Natural killer cell (primary cell): ENCODE data around the gene BTBD2. TPM values are rescaled to one million over a fixed set of nuclear protein-coding genes. Genes with fewer than 3 reads are reported as not detected.

ENCODE experiments used
- ATAC-seq, 3 donors: fragments of 150-1000 bp in 2 of 3; fragments of 200-7000 bp in 1 of 3; cut with Tn5 transposase; 1 replicate in 1 of 3; 2 replicates in 2 of 3; pipeline ENCODE4 v1.10.0; 2021; ENCODE audit warnings: mild to moderate bottlenecking in 2 of 3, moderate library complexity in 2 of 3
- DNase-seq, 2 donors: peaks; one replicate each; pipeline versions ENCODE4 v3.0.0 to v3.0.0-alpha.2; 2013 to 2021; ENCODE audit warnings: mixed read lengths in 1 of 2
- H3K27ac ChIP-seq: one replicate; pipeline ENCODE4 v1.5.1; 2013; ENCODE audit warnings: mild to moderate bottlenecking, low read length
- H3K27me3 ChIP-seq: one replicate; pipeline ENCODE4 v1.6.1; 2013; ENCODE audit warnings: low read length; ENCODE audit not compliant: control insufficient read depth, insufficient read depth
- H3K36me3 ChIP-seq: one replicate; pipeline ENCODE4 v1.6.1; 2013; ENCODE audit warnings: low read length; ENCODE audit not compliant: control insufficient read depth, insufficient read depth
- H3K4me1 ChIP-seq: one replicate; pipeline ENCODE4 v1.6.1; 2013; ENCODE audit warnings: low read length; ENCODE audit not compliant: control insufficient read depth, insufficient read depth
- H3K4me3 ChIP-seq: one replicate; pipeline ENCODE4 v1.5.1; 2013; ENCODE audit warnings: low read length
- H3K9me3 ChIP-seq: one replicate; pipeline ENCODE4 v1.6.1; 2013; ENCODE audit warnings: low read length; ENCODE audit not compliant: control insufficient read depth, insufficient read depth
- H3K27ac Mint-ChIP-seq, 2 donors: one replicate each; pipeline ENCODE4 v1.8.0; 2022; ENCODE audit warnings: mild to moderate bottlenecking in 2 of 2, mixed read lengths in 2 of 2, moderate library complexity in 1 of 2
- H3K27me3 Mint-ChIP-seq, 2 donors: one replicate each; pipeline ENCODE4 v1.8.0; 2022; ENCODE audit warnings: low read depth in 2 of 2, mixed read lengths in 2 of 2
- H3K36me3 Mint-ChIP-seq: one replicate; pipeline ENCODE4 v1.8.0; 2022; ENCODE audit warnings: mixed read lengths
- H3K4me1 Mint-ChIP-seq, 2 donors: one replicate each; pipeline ENCODE4 v1.8.0; 2022; ENCODE audit warnings: mixed read lengths in 2 of 2
- H3K4me3 Mint-ChIP-seq: one replicate; pipeline ENCODE4 v1.8.0; 2022; ENCODE audit warnings: mild to moderate bottlenecking, moderate library complexity, mixed read lengths
- H3K9me3 Mint-ChIP-seq, 2 donors: one replicate each; pipeline ENCODE4 v1.8.0; 2022; ENCODE audit warnings: mixed read lengths in 2 of 2
- WGBS: methylation state at CpG from one replicate; pipeline ENCODE4 v1.1.7; 2013; ENCODE audit warnings: missing lambda C conversion rate; ENCODE audit not compliant: insufficient coverage; 5-methylcytosine and 5-hydroxymethylcytosine counted together
- intact Hi-C: fragments of 100-400 bp; cut with micrococcal nuclease; formaldehyde crosslinking; loops from one replicate; pipeline ENCODE4 v1.14.2; 2022
- total RNA-seq, 4 donors: library from RNA; stranded (reverse); fragments of 120-200 nt in 1 of 4; gene quantifications; one replicate each; pipeline versions ENCODE4 v1.2.3 to v1.2.4, GENCODE V29; 2013 to 2022
- TF ChIP-seq, protein P1 (sequence below): fragments of 200-600 bp; IDR thresholded peaks from one replicate; pipeline ENCODE4 v1.8.0; 2022; ENCODE audit warnings: antibody characterized with exemption

The BTBD2 gene
- total RNA-seq, 3 donors from 2014 or later (not counting 1 experiment from before 2014, with no cell fraction given): 47.6 to 57.0 (median 53.4) TPM

DNA sequence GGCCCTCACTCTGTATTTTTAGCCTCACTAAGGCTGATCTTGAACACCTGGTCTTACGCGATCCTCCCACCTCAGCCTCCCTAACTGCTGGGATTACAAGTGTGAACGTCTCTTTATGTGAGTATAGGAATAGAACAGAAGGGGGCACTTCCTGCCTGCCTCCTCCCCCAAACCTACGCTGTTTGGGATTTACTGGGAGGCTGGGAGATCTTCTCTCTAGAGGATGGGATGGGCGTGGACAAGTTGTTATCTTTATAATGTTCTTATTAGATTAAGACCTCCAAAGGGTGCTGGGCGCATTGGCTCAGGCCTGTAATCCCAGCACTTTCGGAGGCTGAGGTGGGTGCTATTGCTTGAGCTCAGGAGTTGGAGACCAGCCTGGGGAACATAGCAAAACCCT, 77.4 kb downstream of the BTBD2 start:
- H3K27me3 Mint-ChIP-seq: peaks cover 0 to 3% of the 10 kb centered on the region in 2 donors
- H3K27ac Mint-ChIP-seq: peak overlapping the region; percentile 16 to 63
- no peaks in the 10 kb centered on the region for H3K36me3 Mint-ChIP-seq
- H3K9me3 Mint-ChIP-seq: no peaks in the 10 kb centered on the region
- peaks cover 17 to 42% of the 10 kb centered on the region in 2 donors for H3K4me1 Mint-ChIP-seq
- WGBS: 100% methylated on average over 3 of the region's 7 CpGs
- DNase-seq (no peak), ATAC-seq (no peak)
- TF ChIP-seq, protein P1, sequence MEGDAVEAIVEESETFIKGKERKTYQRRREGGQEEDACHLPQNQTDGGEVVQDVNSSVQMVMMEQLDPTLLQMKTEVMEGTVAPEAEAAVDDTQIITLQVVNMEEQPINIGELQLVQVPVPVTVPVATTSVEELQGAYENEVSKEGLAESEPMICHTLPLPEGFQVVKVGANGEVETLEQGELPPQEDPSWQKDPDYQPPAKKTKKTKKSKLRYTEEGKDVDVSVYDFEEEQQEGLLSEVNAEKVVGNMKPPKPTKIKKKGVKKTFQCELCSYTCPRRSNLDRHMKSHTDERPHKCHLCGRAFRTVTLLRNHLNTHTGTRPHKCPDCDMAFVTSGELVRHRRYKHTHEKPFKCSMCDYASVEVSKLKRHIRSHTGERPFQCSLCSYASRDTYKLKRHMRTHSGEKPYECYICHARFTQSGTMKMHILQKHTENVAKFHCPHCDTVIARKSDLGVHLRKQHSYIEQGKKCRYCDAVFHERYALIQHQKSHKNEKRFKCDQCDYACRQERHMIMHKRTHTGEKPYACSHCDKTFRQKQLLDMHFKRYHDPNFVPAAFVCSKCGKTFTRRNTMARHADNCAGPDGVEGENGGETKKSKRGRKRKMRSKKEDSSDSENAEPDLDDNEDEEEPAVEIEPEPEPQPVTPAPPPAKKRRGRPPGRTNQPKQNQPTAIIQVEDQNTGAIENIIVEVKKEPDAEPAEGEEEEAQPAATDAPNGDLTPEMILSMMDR: no peak
- H3K27ac ChIP-seq: no peak overlapping the region
- no peaks in the 10 kb centered on the region for H3K36me3 ChIP-seq
- peak overlapping the region; percentile 21 for H3K4me3 Mint-ChIP-seq
- intact Hi-C loops: no loop called here
- peaks cover 35% of the 10 kb centered on the region for H3K4me1 ChIP-seq
- H3K27me3 ChIP-seq: no peaks in the 10 kb centered on the region
- no peaks in the 10 kb centered on the region for H3K9me3 ChIP-seq
- no peak overlapping the region for H3K4me3 ChIP-seq

DNA sequence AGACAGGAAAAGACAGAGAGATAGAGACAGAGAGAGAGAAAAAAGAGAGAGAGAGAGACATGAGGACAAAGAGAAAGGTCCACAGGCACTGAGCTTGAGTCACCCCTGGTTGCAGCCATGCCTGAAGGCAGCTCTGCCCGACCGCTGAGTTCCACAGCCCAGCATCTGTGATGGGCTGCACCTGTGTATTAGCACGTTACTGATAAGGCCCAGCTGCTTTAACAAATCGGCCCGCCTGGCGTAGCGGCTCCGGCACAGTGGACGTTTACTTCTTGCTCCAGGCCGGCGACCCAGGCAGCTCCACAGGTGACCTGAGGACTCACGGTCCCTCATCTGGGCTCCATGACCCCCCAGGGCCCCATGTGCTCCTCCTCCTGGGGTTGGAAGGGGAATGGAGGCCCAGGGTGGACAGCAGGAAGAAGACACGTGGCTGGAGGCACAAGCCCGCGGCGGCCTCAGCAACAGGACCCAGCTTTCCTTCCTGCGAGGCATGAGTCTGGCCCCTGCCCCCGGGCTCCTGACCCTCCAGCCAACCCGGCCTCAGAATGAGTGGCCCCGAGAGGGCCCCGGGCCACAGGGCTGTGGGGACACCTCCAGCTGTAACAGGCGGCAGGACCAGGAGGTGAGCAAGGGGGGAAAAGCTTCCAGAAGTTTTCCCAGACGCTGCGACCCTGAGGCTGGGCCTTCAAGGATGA, 78.5 kb downstream of the BTBD2 start:
- TF ChIP-seq, protein P1: no peak
- Histone ChIP-seq H3K36me3 (no peaks in the 10 kb centered on the region), H3K9me3 (no peaks in the 10 kb centered on the region), H3K4me1 (peaks cover 31% of the 10 kb centered on the region), H3K4me3 (no peak overlapping the region), H3K27me3 (no peaks in the 10 kb centered on the region), H3K27ac (no peak overlapping the region)
- H3K4me1 Mint-ChIP-seq: peaks cover 11 to 36% of the 10 kb centered on the region in 2 donors
- no peaks in the 10 kb centered on the region for H3K36me3 Mint-ChIP-seq
- WGBS: 96% methylated on average over 24 of the region's 24 CpGs
- intact Hi-C loops: no loop called here
- no peak for ATAC-seq
- peaks cover 0 to 3% of the 10 kb centered on the region in 2 donors for H3K27me3 Mint-ChIP-seq
- no peak for DNase-seq
- H3K4me3 Mint-ChIP-seq: peak overlapping the region; percentile 25
- no peaks in the 10 kb centered on the region for H3K9me3 Mint-ChIP-seq
- H3K27ac Mint-ChIP-seq: peak overlapping the region; percentile 16 to 63

DNA sequence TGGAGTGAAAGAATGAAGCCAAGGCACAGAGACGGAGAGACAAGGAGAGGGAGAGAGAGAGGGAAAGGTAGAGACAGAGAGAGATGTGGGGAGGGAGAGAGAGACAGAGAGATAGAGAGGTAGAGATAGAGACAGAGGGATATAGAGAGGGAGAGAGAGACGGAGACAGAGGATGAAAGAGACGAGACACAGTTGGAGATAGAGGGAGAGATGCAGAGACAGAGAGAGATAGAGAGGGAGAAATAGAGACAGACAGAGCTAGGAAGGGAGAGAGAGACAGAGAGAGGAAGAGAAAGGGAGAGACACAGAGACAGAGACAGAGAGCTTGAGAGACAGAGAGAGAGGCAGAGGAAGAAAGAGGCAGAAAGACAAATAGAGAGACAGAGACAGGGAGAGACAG, 79.1 kb downstream of the BTBD2 start:
- Histone ChIP-seq H3K9me3 (no peaks in the 10 kb centered on the region), H3K36me3 (no peaks in the 10 kb centered on the region), H3K4me3 (no peak overlapping the region), H3K4me1 (peaks cover 31% of the 10 kb centered on the region), H3K27me3 (no peaks in the 10 kb centered on the region), H3K27ac (no peak overlapping the region)
- peak overlapping the region; percentile 3 to 16 for H3K27ac Mint-ChIP-seq
- no peaks in the 10 kb centered on the region for H3K36me3 Mint-ChIP-seq
- DNase-seq: no peak
- no peaks in the 10 kb centered on the region for H3K9me3 Mint-ChIP-seq
- H3K4me3 Mint-ChIP-seq: peak overlapping the region; percentile 18
- peaks cover 0 to 3% of the 10 kb centered on the region in 2 donors for H3K27me3 Mint-ChIP-seq
- TF ChIP-seq, protein P1: no peak
- WGBS: 99% methylated on average over 3 of the region's 3 CpGs
- no peak for ATAC-seq
- peaks cover 11 to 33% of the 10 kb centered on the region in 2 donors for H3K4me1 Mint-ChIP-seq
- intact Hi-C loops: no loop called here
